ENCODE data around the gene SLC26A11. TPM values are rescaled to one million over a fixed set of nuclear protein-coding genes. Genes with fewer than 3 reads are reported as not detected.

SLC26A11 gene
- total and polyA plus RNA-seq, 2 experiments from 2014 or later = 11.4 to 13.9 TPM

DNA sequence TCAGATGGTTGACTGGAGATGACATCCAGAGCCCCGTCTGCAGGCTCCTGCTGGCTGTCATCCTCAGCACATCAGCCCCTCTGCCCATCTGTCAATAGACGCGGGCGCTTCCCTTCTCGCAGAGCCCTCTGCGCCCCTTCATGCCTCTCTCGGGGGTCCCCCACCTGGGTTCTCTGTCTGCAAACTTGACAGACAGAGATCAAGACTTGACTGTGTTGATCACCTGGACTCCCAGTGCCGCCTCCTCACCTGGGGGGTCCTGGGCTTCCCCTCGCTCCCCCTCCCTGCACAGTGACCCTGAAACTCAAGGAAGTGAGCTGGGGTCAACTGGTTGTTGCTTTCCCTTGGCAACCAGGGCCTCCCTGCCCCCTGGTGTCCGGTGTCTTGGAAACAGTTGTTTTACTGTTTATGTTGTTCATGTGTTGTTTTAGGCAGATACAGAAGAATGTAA is 72.3 kb downstream of the SLC26A11 start:
- Histone ChIP-seq H2AFZ (no peak overlapping the region), H3K9me3 (ENCODE audit: low read depth) (no peaks in the 10 kb centered on the region), H3K4me1 (ENCODE audit: insufficient read depth) (no peaks in the 10 kb centered on the region), H3K4me3 (no peak overlapping the region), H3K36me3 (ENCODE audit: low read depth) (peaks cover 30% of the 10 kb centered on the region; the same call in 1 of the 2 replicates), H3K9ac (no peak overlapping the region), H3K4me2 (ENCODE audit: unreplicated experiment) (no peak overlapping the region), H3K9me2 (ENCODE audit: insufficient read depth) (no peaks in the 10 kb centered on the region), H4K20me1 (ENCODE audit: insufficient read depth) (no peaks in the 10 kb centered on the region), H3K27me3 (replicated peaks; ENCODE audit: insufficient read depth) (no peaks in the 10 kb centered on the region), H3F3A (ENCODE audit: insufficient read depth) (no peaks in the 10 kb centered on the region), H3K27ac (no peak overlapping the region), H3K79me2 (ENCODE audit: insufficient read depth) (no peaks in the 10 kb centered on the region)
- no peak for DNase-seq
- no peak for TF ChIP-seq EZH2 (IDR thresholded peaks at IDR 0.05; ENCODE audit: insufficient read depth, poor library complexity, severe bottlenecking)
- TF ChIP-seq EZH2phosphoT487 (IDR thresholded peaks at IDR 0.05; ENCODE audit: insufficient read depth, low read depth) = no peak
- in situ Hi-C loops (cut with MboI) = no loop called here
- 87 to 88% methylated on average over 10 of the region's 10 CpGs for WGBS, 2 experiments (ENCODE audit: low coverage in 1 of 2, low lambda C conversion rate in 2 of 2, missing lambda C conversion rate in 2 of 2)

DNA sequence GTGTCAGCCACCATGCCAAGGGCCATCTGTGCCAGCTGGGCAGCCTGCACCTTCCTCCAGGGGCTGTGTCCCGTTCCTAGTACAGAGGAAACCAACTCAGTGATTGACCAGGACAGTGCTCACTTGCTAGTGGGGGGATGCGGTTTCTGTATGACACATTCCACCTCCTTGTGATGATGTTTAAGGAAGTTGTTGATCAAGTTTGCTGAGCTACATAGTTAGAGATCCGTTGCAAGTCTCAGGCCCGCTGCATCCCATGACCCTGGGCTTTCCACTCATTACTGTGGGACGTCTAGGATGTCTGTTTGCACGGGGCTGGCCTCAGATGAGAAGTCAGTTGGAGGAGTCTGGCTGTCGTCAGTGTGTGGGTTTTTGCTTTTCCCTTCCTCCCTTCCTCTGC is 74.0 kb downstream of the SLC26A11 start:
- H3K4me1 ChIP-seq (ENCODE audit: insufficient read depth) = no peaks in the 10 kb centered on the region
- no peaks in the 10 kb centered on the region for H3F3A ChIP-seq (ENCODE audit: insufficient read depth)
- H3K9me2 ChIP-seq (ENCODE audit: insufficient read depth) = no peaks in the 10 kb centered on the region
- peaks cover 46% of the 10 kb centered on the region for H3K36me3 ChIP-seq (ENCODE audit: low read depth)
- no peaks in the 10 kb centered on the region for H3K27me3 ChIP-seq (replicated peaks; ENCODE audit: insufficient read depth)
- no peak overlapping the region for H3K9ac ChIP-seq
- H4K20me1 ChIP-seq (ENCODE audit: insufficient read depth) = no peaks in the 10 kb centered on the region
- no peak overlapping the region for H3K4me3 ChIP-seq
- no peak overlapping the region for H3K27ac ChIP-seq
- H3K79me2 ChIP-seq (ENCODE audit: insufficient read depth) = no peaks in the 10 kb centered on the region
- WGBS, 2 experiments (ENCODE audit: low coverage in 1 of 2, low lambda C conversion rate in 2 of 2, missing lambda C conversion rate in 2 of 2) = 65 to 69% methylated on average over 7 of the region's 7 CpGs
- DNase-seq = no peak
- TF ChIP-seq EZH2phosphoT487 (IDR thresholded peaks at IDR 0.05; ENCODE audit: insufficient read depth, low read depth) (no peak), EZH2 (IDR thresholded peaks at IDR 0.05; ENCODE audit: insufficient read depth, poor library complexity, severe bottlenecking) (no peak)
- in situ Hi-C loops (cut with MboI) = no loop called here
- no peak overlapping the region for H3K4me2 ChIP-seq (ENCODE audit: unreplicated experiment)
- no peak overlapping the region for H2AFZ ChIP-seq
- no peaks in the 10 kb centered on the region for H3K9me3 ChIP-seq (ENCODE audit: low read depth)

DNA sequence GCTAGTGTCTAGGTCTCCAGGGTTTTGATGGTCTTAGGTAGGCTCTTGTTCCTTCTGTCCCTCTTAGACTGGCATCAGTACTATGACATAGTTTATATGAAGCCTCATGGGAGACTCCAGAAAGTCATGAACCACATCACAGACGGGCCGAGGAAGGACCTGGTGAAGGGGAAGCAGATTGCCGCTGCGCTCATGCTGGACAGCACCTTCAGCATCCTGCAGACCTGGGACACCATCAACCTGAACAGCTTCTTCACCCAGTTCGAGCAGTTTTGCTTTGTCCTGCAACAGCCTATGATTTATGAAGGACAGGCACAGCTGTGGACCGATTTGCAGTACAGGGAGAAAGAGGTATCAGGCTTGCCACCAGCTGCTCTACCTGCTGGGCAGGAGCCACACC is 74.4 kb downstream of the SLC26A11 start:
- Histone ChIP-seq H3K4me1 (ENCODE audit: insufficient read depth) (no peaks in the 10 kb centered on the region), H2AFZ (no peak overlapping the region), H3K9me2 (ENCODE audit: insufficient read depth) (no peaks in the 10 kb centered on the region), H3K36me3 (ENCODE audit: low read depth) (peaks cover 51% of the 10 kb centered on the region), H3F3A (ENCODE audit: insufficient read depth) (no peaks in the 10 kb centered on the region), H3K9me3 (ENCODE audit: low read depth) (no peaks in the 10 kb centered on the region), H3K9ac (no peak overlapping the region), H3K27ac (no peak overlapping the region), H4K20me1 (ENCODE audit: insufficient read depth) (no peaks in the 10 kb centered on the region), H3K4me2 (ENCODE audit: unreplicated experiment) (no peak overlapping the region), H3K27me3 (replicated peaks; ENCODE audit: insufficient read depth) (no peaks in the 10 kb centered on the region), H3K4me3 (no peak overlapping the region), H3K79me2 (ENCODE audit: insufficient read depth) (no peaks in the 10 kb centered on the region)
- WGBS, 2 experiments (ENCODE audit: low coverage in 1 of 2, low lambda C conversion rate in 2 of 2, missing lambda C conversion rate in 2 of 2) = 78 to 81% methylated on average over 6 of the region's 6 CpGs
- DNase-seq = no peak
- TF ChIP-seq EZH2 (IDR thresholded peaks at IDR 0.05; ENCODE audit: insufficient read depth, poor library complexity, severe bottlenecking) (no peak), EZH2phosphoT487 (IDR thresholded peaks at IDR 0.05; ENCODE audit: insufficient read depth, low read depth) (no peak)
- in situ Hi-C loops (cut with MboI) = no loop called here

DNA sequence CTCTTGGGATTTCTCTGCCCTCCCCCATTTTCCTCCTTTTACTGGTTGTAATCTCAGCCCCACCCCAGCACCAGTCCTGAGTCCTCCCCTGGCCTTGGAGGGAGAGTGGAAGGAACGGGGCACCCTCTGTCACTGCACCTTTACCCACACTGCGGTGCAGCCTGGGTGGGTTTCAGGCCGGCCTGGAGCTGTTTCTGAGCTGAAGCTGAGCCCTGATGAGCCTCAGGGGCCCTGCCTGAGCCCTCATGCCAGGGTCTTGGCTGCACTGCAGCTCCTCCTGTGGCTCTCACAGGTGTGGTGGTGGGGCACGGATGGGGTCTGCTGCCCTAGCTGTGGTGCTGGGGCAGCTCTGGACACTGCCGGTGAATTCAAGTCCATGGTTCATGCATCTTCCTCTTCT is 74.9 kb downstream of the SLC26A11 start:
- Histone ChIP-seq H4K20me1 (ENCODE audit: insufficient read depth) (no peaks in the 10 kb centered on the region), H3K27me3 (replicated peaks; ENCODE audit: insufficient read depth) (no peaks in the 10 kb centered on the region), H3K27ac (no peak overlapping the region), H3K9me2 (ENCODE audit: insufficient read depth) (no peaks in the 10 kb centered on the region), H3F3A (ENCODE audit: insufficient read depth) (no peaks in the 10 kb centered on the region), H3K9me3 (ENCODE audit: low read depth) (no peaks in the 10 kb centered on the region), H3K4me1 (ENCODE audit: insufficient read depth) (no peaks in the 10 kb centered on the region), H3K4me2 (ENCODE audit: unreplicated experiment) (no peak overlapping the region), H3K79me2 (ENCODE audit: insufficient read depth) (no peaks in the 10 kb centered on the region), H3K9ac (no peak overlapping the region), H3K4me3 (no peak overlapping the region), H2AFZ (no peak overlapping the region), H3K36me3 (ENCODE audit: low read depth) (peaks cover 56% of the 10 kb centered on the region)
- TF ChIP-seq EZH2 (IDR thresholded peaks at IDR 0.05; ENCODE audit: insufficient read depth, poor library complexity, severe bottlenecking) (no peak), EZH2phosphoT487 (IDR thresholded peaks at IDR 0.05; ENCODE audit: insufficient read depth, low read depth) (no peak)
- in situ Hi-C loops (cut with MboI) = no loop called here
- DNase-seq = no peak
- 74 to 79% methylated on average over 5 of the region's 5 CpGs for WGBS, 2 experiments (ENCODE audit: low coverage in 1 of 2, low lambda C conversion rate in 2 of 2, missing lambda C conversion rate in 2 of 2)

DNA sequence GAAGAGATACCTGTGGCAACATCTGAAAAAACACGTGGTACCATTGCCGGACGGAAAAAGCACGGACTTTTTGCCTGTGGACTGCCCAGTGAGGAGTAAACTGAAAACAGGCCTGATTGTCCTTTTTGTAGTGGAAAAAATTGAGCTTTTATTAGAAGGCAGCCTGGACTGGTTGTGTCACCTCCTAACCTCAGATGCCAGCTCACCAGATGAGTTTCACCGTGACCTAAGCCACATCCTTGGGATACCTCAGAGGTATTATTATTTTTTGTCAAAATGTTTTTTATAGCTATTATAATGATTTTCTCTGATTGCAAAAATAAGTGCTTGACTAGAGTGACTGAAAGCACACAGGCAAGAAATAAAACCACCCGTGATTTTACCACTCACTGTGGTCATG is 75.3 kb downstream of the SLC26A11 start:
- Histone ChIP-seq H3K4me1 (ENCODE audit: insufficient read depth) (no peaks in the 10 kb centered on the region), H3K79me2 (ENCODE audit: insufficient read depth) (no peaks in the 10 kb centered on the region), H4K20me1 (ENCODE audit: insufficient read depth) (no peaks in the 10 kb centered on the region), H3K36me3 (ENCODE audit: low read depth) (peaks cover 57% of the 10 kb centered on the region), H3K4me3 (no peak overlapping the region), H3K4me2 (ENCODE audit: unreplicated experiment) (no peak overlapping the region), H3K9me3 (ENCODE audit: low read depth) (no peaks in the 10 kb centered on the region), H3K9ac (no peak overlapping the region), H2AFZ (no peak overlapping the region), H3K27me3 (replicated peaks; ENCODE audit: insufficient read depth) (no peaks in the 10 kb centered on the region), H3F3A (ENCODE audit: insufficient read depth) (no peaks in the 10 kb centered on the region), H3K9me2 (ENCODE audit: insufficient read depth) (no peaks in the 10 kb centered on the region), H3K27ac (no peak overlapping the region)
- DNase-seq = no peak
- in situ Hi-C loops (cut with MboI) = no loop called here
- WGBS, 2 experiments (ENCODE audit: low coverage in 1 of 2, low lambda C conversion rate in 2 of 2, missing lambda C conversion rate in 2 of 2) = 90% methylated on average over 6 of the region's 6 CpGs
- TF ChIP-seq EZH2 (IDR thresholded peaks at IDR 0.05; ENCODE audit: insufficient read depth, poor library complexity, severe bottlenecking) (no peak), EZH2phosphoT487 (IDR thresholded peaks at IDR 0.05; ENCODE audit: insufficient read depth, low read depth) (no peak)
